Left ventricle myocardium superior (tissue), 1 donor: ENCODE results near the gene ZNF500. TPM values are rescaled to one million over a fixed set of nuclear protein-coding genes. Genes with fewer than 3 reads are reported as not detected.

Source experiments
- total RNA-seq: library from RNA; stranded (reverse); fragmentation: NEBNext Ultra II Directional; extraction: Animal tissue kit (Norgen Biotek cat#: 25700); gene quantifications from one replicate; pipeline ENCODE4 v1.2.1, GENCODE V29; 2021
- donor health status: DM: no; HTN: yes; CAD: no; lungs with severe emphysema.

Gene ZNF500
- total RNA-seq, 1 donor from 2014 or later: 8.4 TPM

Other genes with a start within 250 kb of the ZNF500 start
- gene CDIP1, start 228.4 kb downstream of the ZNF500 start, total RNA-seq: 53.3 TPM
- 0.07 TPM for gene C16orf96, start 210.8 kb downstream of the ZNF500 start, total RNA-seq
- gene UBALD1, start 152.3 kb downstream of the ZNF500 start, total RNA-seq: 32.4 TPM
- gene MGRN1, start 142.3 kb downstream of the ZNF500 start, total RNA-seq: 31.6 TPM
- gene NUDT16L1, start 73.6 kb downstream of the ZNF500 start, total RNA-seq: 51.7 TPM
- 7.8 TPM for gene ANKS3, start 32.9 kb downstream of the ZNF500 start, total RNA-seq
- 0.30 TPM for gene DNAAF8, start 32.6 kb downstream of the ZNF500 start, total RNA-seq
- gene SEPTIN12, start 21.2 kb upstream of the ZNF500 start, total RNA-seq: not detected
- gene SMIM22, start 28.2 kb upstream of the ZNF500 start, total RNA-seq: not detected
- gene ROGDI, start 35.5 kb upstream of the ZNF500 start, total RNA-seq: 134 TPM
- gene GLYR1, start 80.1 kb upstream of the ZNF500 start, total RNA-seq: 102 TPM
- 50.9 TPM for gene UBN1, start 80.3 kb upstream of the ZNF500 start, total RNA-seq
- 18.4 TPM for gene PPL, start 170.0 kb upstream of the ZNF500 start, total RNA-seq
- 31.4 TPM for gene SEC14L5, start 191.2 kb upstream of the ZNF500 start, total RNA-seq